T-cell (primary cell): ENCODE measurements around the gene FCRL2. TPM values are rescaled to one million over a fixed set of nuclear protein-coding genes. Genes with fewer than 3 reads are reported as not detected.

Experiments
- ATAC-seq, 4 experiments: fragments of 200-7000 bp in 3 of 4; fragments of 150-1000 bp in 1 of 4; cut with Tn5 transposase; replicated peaks in 1 of 4; 1 replicate in 3 of 4; 2 replicates in 1 of 4; pipeline ENCODE4 v1.10.0; 2021; ENCODE audit warnings: moderate library complexity in 3 of 4, mild to moderate bottlenecking in 2 of 4, moderate number of reproducible peaks in 1 of 4
- CTCF ChIA-PET, 2 donors: fragments of 300-600 bp; sonication (Branson Sonifier 250); formaldehyde crosslinking; loops; one replicate each; lab custom pipeline; 2022; ENCODE audit warnings: antibody characterized with exemption in 2 of 2; lab: Charles Lee
- POLR2A ChIA-PET, 2 donors: fragments of 300-600 bp; sonication (Branson Sonifier 250); formaldehyde crosslinking; loops; one replicate each; lab custom pipeline; 2022; ENCODE audit warnings: antibody characterized with exemption in 2 of 2; lab: Charles Lee
- DNase-seq, 35 experiments: peaks; one replicate each; pipeline versions ENCODE4 v3.0.0 to v3.0.0-alpha.2; 2013 to 2023
- H3K27ac ChIP-seq: one replicate; pipeline ENCODE4 v1.5.1; 2013; ENCODE audit warnings: low read length
- H3K27me3 ChIP-seq, 2 experiments: replicated peaks in 1 of 2; 1 replicate in 1 of 2; 2 replicates in 1 of 2; pipeline versions ENCODE4 v1.6.1 to v1.7.0; 2013; ENCODE audit warnings: low read length in 1 of 2, mixed read lengths in 1 of 2; ENCODE audit not compliant: control insufficient read depth in 2 of 2, insufficient read depth in 2 of 2; ENCODE audit errors: extremely low read depth in 1 of 2
- H3K36me3 ChIP-seq, 2 donors: 1 replicate in 1 of 2; 2 replicates in 1 of 2; pipeline versions ENCODE4 v1.6.1 to v1.7.0; 2013; ENCODE audit warnings: low read length in 1 of 2; ENCODE audit not compliant: control insufficient read depth in 2 of 2, insufficient read depth in 1 of 2; ENCODE audit errors: extremely low read depth in 1 of 2
- H3K4me1 ChIP-seq, 2 experiments: 1 replicate in 1 of 2; 2 replicates in 1 of 2; pipeline versions ENCODE4 v1.6.1 to v1.7.0; 2013; ENCODE audit warnings: low read length in 2 of 2, mixed read lengths in 1 of 2; ENCODE audit not compliant: insufficient read depth in 2 of 2, control insufficient read depth in 1 of 2; ENCODE audit errors: extremely low read depth in 1 of 2
- H3K4me3 ChIP-seq, 2 donors: 1 replicate in 1 of 2; 2 replicates in 1 of 2; pipeline versions ENCODE4 v1.5.1 to v1.7.0; 2013; ENCODE audit warnings: mild to moderate bottlenecking in 2 of 2, low read length in 1 of 2, moderate library complexity in 1 of 2; ENCODE audit not compliant: control insufficient read depth in 1 of 2; ENCODE audit errors: extremely low read depth in 1 of 2
- H3K9me3 ChIP-seq: 2 replicates; pipeline ENCODE4 v1.7.0; 2013
- H3K27ac Mint-ChIP-seq, 2 donors: one replicate each; pipeline ENCODE4 v1.8.0; 2020 to 2021; ENCODE audit warnings: mild to moderate bottlenecking in 2 of 2, mixed read lengths in 2 of 2
- H3K27me3 Mint-ChIP-seq, 2 donors: one replicate each; pipeline ENCODE4 v1.8.0; 2021 to 2022; ENCODE audit warnings: mixed read lengths in 2 of 2
- H3K36me3 Mint-ChIP-seq: one replicate; pipeline ENCODE4 v1.8.0; 2021; ENCODE audit warnings: mixed read lengths
- H3K4me1 Mint-ChIP-seq, 3 donors: one replicate each; pipeline ENCODE4 v1.8.0; 2020 to 2022; ENCODE audit warnings: mixed read lengths in 3 of 3, mild to moderate bottlenecking in 1 of 3
- H3K4me3 Mint-ChIP-seq, 3 donors: one replicate each; pipeline ENCODE4 v1.8.0; 2020 to 2022; ENCODE audit warnings: mild to moderate bottlenecking in 3 of 3, mixed read lengths in 3 of 3, moderate library complexity in 3 of 3
- H3K9me3 Mint-ChIP-seq, 3 donors: one replicate each; pipeline ENCODE4 v1.8.0; 2020 to 2022; ENCODE audit warnings: mixed read lengths in 3 of 3
- WGBS: methylation state at CpG from one replicate; pipeline ENCODE4 v1.1.5; 2013; ENCODE audit warnings: missing lambda C conversion rate; ENCODE audit not compliant: insufficient coverage; 5-methylcytosine and 5-hydroxymethylcytosine counted together
- total RNA-seq, 35 experiments: library from RNA in 6 of 35; stranded (reverse) in 6 of 35; fragments of 120-200 nt in 1 of 35; gene quantifications; one replicate each; pipeline versions ENCODE4 v1.2.1 to v1.2.4 and lab custom pipeline; 2013 to 2026

Gene FCRL2
- total RNA-seq, 5 donors from 2014 or later (not counting 1 experiment from before 2014, with no cell fraction given) = 1.2 to 3.4 (median 1.5) TPM

GRCh38 chr1:157803851-157804250 lies 26.9 kb upstream of the FCRL2 start:
- ChIA-PET POLR2A (no interaction called here), CTCF (no interaction called here)
- WGBS = 91% methylated on average over 7 of the region's 7 CpGs
- Mint-ChIP-seq H3K27ac (no peak overlapping the region), H3K4me3 (no peak overlapping the region), H3K9me3 (no peaks in the 10 kb centered on the region), H3K27me3 (peaks cover 11 to 13% of the 10 kb centered on the region in 2 donors), H3K36me3 (no peaks in the 10 kb centered on the region), H3K4me1 (peaks cover 0 to 4% (median 0%) of the 10 kb centered on the region in 3 donors)
- no peak for ATAC-seq
- Histone ChIP-seq H3K9me3 (no peaks in the 10 kb centered on the region), H3K27ac (no peak overlapping the region), H3K27me3 (peaks cover 0 to 5% of the 10 kb centered on the region in 2 experiments), H3K4me1 (no peaks in the 10 kb centered on the region), H3K36me3 (no peaks in the 10 kb centered on the region), H3K4me3 (no peak overlapping the region)
- DNase-seq = no peak

DNA sequence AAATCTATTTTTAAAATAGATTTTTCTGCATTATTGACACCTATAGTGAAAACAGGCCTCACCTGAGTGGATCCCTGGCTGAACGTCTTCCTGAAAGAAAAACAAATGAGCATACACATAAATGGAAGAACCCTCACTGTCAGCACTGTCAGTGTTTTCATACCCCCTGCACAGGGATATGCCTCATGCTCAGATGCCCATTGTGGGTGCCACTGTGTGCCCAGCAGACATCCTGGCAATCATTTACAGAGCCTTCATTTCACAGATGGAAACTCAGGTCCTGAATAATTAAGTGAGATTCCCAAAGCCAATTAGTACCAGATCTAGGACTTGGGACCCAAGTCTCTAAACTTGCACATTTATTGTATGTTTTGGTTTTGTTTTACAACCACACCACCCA lies 23.1 kb upstream of the FCRL2 start:
- DNase-seq = no peak
- H3K4me3 ChIP-seq = no peak overlapping the region
- no peak overlapping the region for H3K27ac Mint-ChIP-seq
- H3K4me3 Mint-ChIP-seq = no peak overlapping the region
- no CpG with 5 or more reads among the region's 1 CpG for WGBS
- H3K9me3 Mint-ChIP-seq = no peaks in the 10 kb centered on the region
- no peaks in the 10 kb centered on the region for H3K9me3 ChIP-seq
- H3K27me3 ChIP-seq = peaks cover 0 to 7% of the 10 kb centered on the region in 2 experiments
- H3K4me1 ChIP-seq = no peaks in the 10 kb centered on the region
- ATAC-seq = no peak
- no peak overlapping the region for H3K27ac ChIP-seq
- H3K4me1 Mint-ChIP-seq = no peaks in the 10 kb centered on the region
- no peaks in the 10 kb centered on the region for H3K36me3 ChIP-seq
- ChIA-PET CTCF (no interaction called here), POLR2A (no interaction called here)
- no peaks in the 10 kb centered on the region for H3K36me3 Mint-ChIP-seq
- no peaks in the 10 kb centered on the region for H3K27me3 Mint-ChIP-seq

GRCh38 chr1:157798211-157798610 lies 21.3 kb upstream of the FCRL2 start:
- CTCF ChIA-PET = no interaction called here
- Histone ChIP-seq H3K27me3 (peaks cover 0 to 7% of the 10 kb centered on the region in 2 experiments), H3K27ac (no peak overlapping the region), H3K9me3 (peaks cover 2% of the 10 kb centered on the region), H3K4me3 (no peak overlapping the region), H3K4me1 (no peaks in the 10 kb centered on the region), H3K36me3 (no peaks in the 10 kb centered on the region)
- H3K4me3 Mint-ChIP-seq = no peak overlapping the region
- no peak for ATAC-seq
- H3K9me3 Mint-ChIP-seq = peaks cover 2 to 10% (median 9%) of the 10 kb centered on the region in 3 donors
- WGBS = 93% methylated on average over 2 of the region's 5 CpGs
- POLR2A ChIA-PET = no interaction called here
- H3K36me3 Mint-ChIP-seq = no peaks in the 10 kb centered on the region
- DNase-seq = no peak
- H3K27me3 Mint-ChIP-seq = no peaks in the 10 kb centered on the region
- no peaks in the 10 kb centered on the region for H3K4me1 Mint-ChIP-seq
- H3K27ac Mint-ChIP-seq = no peak overlapping the region

DNA sequence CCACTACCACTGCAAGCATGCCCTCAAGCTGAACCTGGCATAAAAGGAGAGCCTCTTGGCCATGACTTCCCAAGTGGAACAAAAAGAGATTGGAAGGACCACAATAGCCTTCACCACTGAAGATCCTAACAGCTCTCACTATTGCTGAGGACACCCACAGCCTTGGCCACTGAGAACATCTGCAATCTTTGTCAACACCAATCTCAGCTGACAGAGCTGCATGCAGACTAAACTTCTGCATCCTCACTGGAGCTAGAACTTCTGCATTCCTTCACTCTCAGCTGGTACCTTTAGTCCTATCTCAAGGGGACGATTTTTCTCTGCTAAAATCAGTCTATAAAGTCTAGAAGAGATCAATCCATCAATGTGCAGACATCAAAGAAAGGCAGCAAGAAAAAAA lies 8.3 kb upstream of the FCRL2 start:
- ChIA-PET CTCF (no interaction called here), POLR2A (no interaction called here)
- no peak for ATAC-seq
- Mint-ChIP-seq H3K9me3 (peaks cover 0 to 5% (median 4%) of the 10 kb centered on the region in 3 donors), H3K27me3 (peaks cover 3 to 4% of the 10 kb centered on the region in 2 donors), H3K27ac (no peak overlapping the region), H3K4me3 (no peak overlapping the region), H3K4me1 (peaks cover 0 to 12% (median 5%) of the 10 kb centered on the region in 3 donors), H3K36me3 (no peaks in the 10 kb centered on the region)
- Histone ChIP-seq H3K36me3 (no peaks in the 10 kb centered on the region), H3K4me3 (no peak overlapping the region), H3K4me1 (no peaks in the 10 kb centered on the region), H3K27ac (no peak overlapping the region), H3K9me3 (no peaks in the 10 kb centered on the region), H3K27me3 (no peaks in the 10 kb centered on the region)
- no peak for DNase-seq
- no CpG with 5 or more reads among the region's 1 CpG for WGBS

GRCh38 chr1:157784801-157785200 lies 7.9 kb upstream of the FCRL2 start:
- 83% methylated on average over 2 of the region's 3 CpGs for WGBS
- H3K27me3 ChIP-seq = no peaks in the 10 kb centered on the region
- Mint-ChIP-seq H3K36me3 (no peaks in the 10 kb centered on the region), H3K4me3 (no peak overlapping the region), H3K27ac (no peak overlapping the region), H3K4me1 (peaks cover 0 to 12% (median 5%) of the 10 kb centered on the region in 3 donors), H3K27me3 (peaks cover 3 to 4% of the 10 kb centered on the region in 2 donors), H3K9me3 (peaks cover 0 to 2% (median 0%) of the 10 kb centered on the region in 3 donors)
- H3K27ac ChIP-seq = no peak overlapping the region
- ATAC-seq (no peak), DNase-seq (no peak)
- H3K4me1 ChIP-seq = no peaks in the 10 kb centered on the region
- no peak overlapping the region for H3K4me3 ChIP-seq
- CTCF ChIA-PET = no interaction called here
- no peaks in the 10 kb centered on the region for H3K9me3 ChIP-seq
- no peaks in the 10 kb centered on the region for H3K36me3 ChIP-seq
- POLR2A ChIA-PET = no interaction called here

- Histone ChIP-seq H3K4me3 (no peak overlapping the region), H3K4me1 (no peaks in the 10 kb centered on the region), H3K27ac (no peak overlapping the region), H3K36me3 (no peaks in the 10 kb centered on the region), H3K9me3 (no peaks in the 10 kb centered on the region), H3K27me3 (no peaks in the 10 kb centered on the region)
- no peak overlapping the region for H3K4me3 Mint-ChIP-seq
- CTCF ChIA-PET = no interaction called here
- no peak for ATAC-seq
- POLR2A ChIA-PET = no interaction called here
- H3K27me3 Mint-ChIP-seq = peaks cover 10 to 11% of the 10 kb centered on the region in 2 donors
- no peak overlapping the region for H3K27ac Mint-ChIP-seq
- WGBS = no CpG with 5 or more reads among the region's 1 CpG
- DNase-seq = no peak
- no peaks in the 10 kb centered on the region for H3K36me3 Mint-ChIP-seq
- H3K4me1 Mint-ChIP-seq = peaks cover 0 to 12% (median 5%) of the 10 kb centered on the region in 3 donors
- no peaks in the 10 kb centered on the region for H3K9me3 Mint-ChIP-seq
Observed at GRCh38 chr1:157782931-157783330, 6.0 kb upstream of the FCRL2 start.

GRCh38 chr1:157781048-157781447 lies 4.1 kb upstream of the FCRL2 start:
- DNase-seq = no peak

More at GRCh38 chr1:157781048-157781447, 4.1 kb upstream of the FCRL2 start:
- Histone ChIP-seq H3K4me1 (no peaks in the 10 kb centered on the region), H3K27me3 (no peaks in the 10 kb centered on the region), H3K27ac (no peak overlapping the region), H3K36me3 (no peaks in the 10 kb centered on the region), H3K9me3 (no peaks in the 10 kb centered on the region), H3K4me3 (no peak overlapping the region)
- ChIA-PET CTCF (interaction anchor here in 1 of 2 donors (0.7 kb wide), 1 partner anchor 201 kb away, joined by 4 read pairs; no protein-coding TSS in a partner anchor), POLR2A (no interaction called here)
- H3K27me3 Mint-ChIP-seq = peaks cover 10 to 11% of the 10 kb centered on the region in 2 donors
- peaks cover 0 to 12% (median 5%) of the 10 kb centered on the region in 3 donors for H3K4me1 Mint-ChIP-seq
- no peak for ATAC-seq
- no peaks in the 10 kb centered on the region for H3K9me3 Mint-ChIP-seq
- no peak overlapping the region for H3K4me3 Mint-ChIP-seq
- WGBS = 0% methylated on average over 1 of the region's 2 CpGs
- no peaks in the 10 kb centered on the region for H3K36me3 Mint-ChIP-seq
- H3K27ac Mint-ChIP-seq = no peak overlapping the region
